ENCODE data around the gene DDX49. TPM values are rescaled to one million over a fixed set of nuclear protein-coding genes. Genes with fewer than 3 reads are reported as not detected.

The DDX49 gene, protein sequence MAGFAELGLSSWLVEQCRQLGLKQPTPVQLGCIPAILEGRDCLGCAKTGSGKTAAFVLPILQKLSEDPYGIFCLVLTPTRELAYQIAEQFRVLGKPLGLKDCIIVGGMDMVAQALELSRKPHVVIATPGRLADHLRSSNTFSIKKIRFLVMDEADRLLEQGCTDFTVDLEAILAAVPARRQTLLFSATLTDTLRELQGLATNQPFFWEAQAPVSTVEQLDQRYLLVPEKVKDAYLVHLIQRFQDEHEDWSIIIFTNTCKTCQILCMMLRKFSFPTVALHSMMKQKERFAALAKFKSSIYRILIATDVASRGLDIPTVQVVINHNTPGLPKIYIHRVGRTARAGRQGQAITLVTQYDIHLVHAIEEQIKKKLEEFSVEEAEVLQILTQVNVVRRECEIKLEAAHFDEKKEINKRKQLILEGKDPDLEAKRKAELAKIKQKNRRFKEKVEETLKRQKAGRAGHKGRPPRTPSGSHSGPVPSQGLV
- 10 to 100 TPM; 39.4 to 52.4 TPM for polyA plus RNA-seq

DNA sequence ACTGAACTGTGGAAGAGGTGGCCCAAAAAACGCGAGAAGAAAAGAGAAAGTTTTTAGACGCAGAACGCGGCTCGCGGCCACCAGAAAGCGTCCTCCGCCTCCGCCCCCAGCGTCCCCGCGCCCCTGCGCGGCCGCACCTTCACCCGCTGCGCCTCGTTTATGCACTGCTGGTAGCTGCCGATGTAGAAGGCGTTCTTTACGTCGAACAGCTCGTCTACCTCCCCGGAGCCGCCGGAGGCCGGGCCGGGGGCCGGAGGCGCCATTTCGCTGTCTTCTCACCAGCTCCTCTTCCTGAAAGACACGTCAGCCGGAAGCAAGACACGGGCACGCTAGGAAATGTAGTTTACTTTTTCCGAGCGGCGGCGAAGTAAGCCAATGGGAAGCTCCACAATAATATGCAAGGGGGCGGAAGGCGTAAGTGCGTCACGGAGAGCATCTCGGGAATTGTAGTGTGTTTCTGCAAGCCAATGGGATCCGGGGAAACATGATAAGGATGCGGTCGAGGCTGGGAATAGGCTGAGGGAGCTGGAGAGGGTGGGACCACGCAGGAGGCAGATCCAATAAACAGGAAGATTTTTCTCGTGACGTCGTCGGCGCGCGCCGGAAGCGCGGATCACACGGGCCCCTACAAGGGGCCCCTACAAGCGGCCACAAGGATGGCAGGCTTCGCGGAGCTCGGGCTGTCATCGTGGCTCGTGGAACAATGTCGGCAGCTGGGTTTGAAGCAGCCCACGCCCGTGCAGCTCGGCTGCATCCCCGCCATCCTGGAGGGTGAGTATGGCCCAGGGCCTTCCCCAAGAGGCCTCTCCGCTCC is at the start of gene DDX49, which contains the start of gene COPE:
Gene DDX49, plus strand, starts transcription at position 630 of the 814 bp plus-strand sequence. Its CDS starts 27 bp downstream, at position 657.
Gene COPE, minus strand, starts transcription at position 302 of the 814 bp plus-strand sequence. Its CDS starts 39 bp downstream, at position 263.
- no peaks in the 10 kb centered on the region for H3K27me3 ChIP-seq (ENCODE audit: control insufficient read depth in 1 of 2, insufficient read depth in 2 of 2, low read length in 2 of 2)
- peak within 1 kb of the TSS; percentile 90 to 98 for H3K27ac ChIP-seq (ENCODE audit: low read depth in 2 of 2, low read length in 1 of 2)
- H3K9me3 ChIP-seq (ENCODE audit: control insufficient read depth in 2 of 2, insufficient read depth in 1 of 2, low read depth in 1 of 2, low read length in 1 of 2) = no peaks in the 10 kb centered on the region
- 0 to 1% methylated on average over 72 of the region's 72 CpGs for WGBS, 2 donors
- H3K4me3 ChIP-seq (ENCODE audit: low read depth in 1 of 2, low read length in 2 of 2) = peak within 1 kb of the TSS; percentile 89 to 98
- H3K4me1 ChIP-seq (ENCODE audit: control insufficient read depth in 2 of 2, insufficient read depth in 2 of 2, low read length in 1 of 2) = peaks cover 4 to 10% of the 10 kb centered on the region in 2 donors
- H3K36me3 ChIP-seq (ENCODE audit: control insufficient read depth in 2 of 2, insufficient read depth in 2 of 2, low read length in 1 of 2) = peaks cover 0 to 33% of the 10 kb centered on the region in 2 donors

DNA sequence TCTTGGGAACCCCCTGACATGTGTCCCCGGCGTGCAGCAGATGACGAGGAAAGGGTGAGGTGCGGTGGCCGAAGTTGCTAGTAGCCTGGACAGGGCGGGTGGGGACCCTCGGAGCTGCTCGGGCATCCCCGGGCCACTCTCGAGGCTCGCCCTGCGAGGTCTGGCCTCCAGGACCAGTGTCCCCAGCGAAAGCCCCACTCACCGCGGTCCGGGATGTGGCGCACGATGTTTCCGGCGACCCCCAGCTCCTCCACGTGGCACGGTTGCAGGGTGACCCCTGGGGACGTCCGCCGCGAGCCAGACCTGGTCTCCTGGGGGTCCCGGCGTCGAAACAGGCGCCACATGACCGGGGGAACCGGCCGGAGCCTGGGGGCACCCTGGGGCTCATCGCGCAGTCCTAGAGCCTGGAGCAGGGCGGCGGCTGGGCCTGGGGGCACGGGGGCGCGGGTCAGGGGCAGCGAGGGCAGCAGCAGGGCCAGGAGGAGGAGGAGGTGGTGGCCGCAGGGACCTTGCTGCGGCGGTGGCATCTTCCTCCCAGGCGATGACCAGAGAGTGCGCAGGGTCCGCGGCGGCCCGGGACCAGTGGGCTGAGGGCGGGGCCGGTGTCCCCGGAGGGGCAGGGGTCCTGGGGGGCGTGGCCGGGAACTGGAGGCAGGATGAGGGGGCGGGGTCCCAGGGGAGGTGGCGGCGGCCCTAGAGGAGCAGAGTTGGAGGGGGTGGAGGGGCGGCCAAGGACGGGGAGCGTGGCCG is 49.6 kb upstream of the DDX49 start:
- Histone ChIP-seq H3K27me3 (ENCODE audit: control insufficient read depth in 1 of 2, insufficient read depth in 2 of 2, low read length in 2 of 2) (no peaks in the 10 kb centered on the region), H3K36me3 (ENCODE audit: control insufficient read depth in 2 of 2, insufficient read depth in 2 of 2, low read length in 1 of 2) (peaks cover 13 to 27% of the 10 kb centered on the region in 2 donors), H3K4me1 (ENCODE audit: control insufficient read depth in 2 of 2, insufficient read depth in 2 of 2, low read length in 1 of 2) (peaks cover 2 to 8% of the 10 kb centered on the region in 2 donors), H3K27ac (ENCODE audit: low read depth in 2 of 2, low read length in 1 of 2) (no peak overlapping the region), H3K4me3 (ENCODE audit: low read depth in 1 of 2, low read length in 2 of 2) (no peak overlapping the region), H3K9me3 (ENCODE audit: control insufficient read depth in 2 of 2, insufficient read depth in 1 of 2, low read depth in 1 of 2, low read length in 1 of 2) (no peaks in the 10 kb centered on the region)
- 27 to 29% methylated on average over 54 to 62 of the region's 62 CpGs for WGBS, 2 donors

GRCh38 chr19:18870531-18871172 is 48.9 kb upstream of the DDX49 start:
- Histone ChIP-seq H3K4me3 (ENCODE audit: low read depth in 1 of 2, low read length in 2 of 2) (no peak overlapping the region), H3K36me3 (ENCODE audit: control insufficient read depth in 2 of 2, insufficient read depth in 2 of 2, low read length in 1 of 2) (peaks cover 6 to 21% of the 10 kb centered on the region in 2 donors), H3K4me1 (ENCODE audit: control insufficient read depth in 2 of 2, insufficient read depth in 2 of 2, low read length in 1 of 2) (peaks cover 2 to 8% of the 10 kb centered on the region in 2 donors), H3K27ac (ENCODE audit: low read depth in 2 of 2, low read length in 1 of 2) (no peak overlapping the region), H3K27me3 (ENCODE audit: control insufficient read depth in 1 of 2, insufficient read depth in 2 of 2, low read length in 2 of 2) (no peaks in the 10 kb centered on the region), H3K9me3 (ENCODE audit: control insufficient read depth in 2 of 2, insufficient read depth in 1 of 2, low read depth in 1 of 2, low read length in 1 of 2) (no peaks in the 10 kb centered on the region)
- WGBS, 2 donors = 46 to 55% methylated on average over 12 to 25 of the region's 25 CpGs

GRCh38 chr19:18871543-18871942 is 48.0 kb upstream of the DDX49 start:
- Histone ChIP-seq H3K4me1 (ENCODE audit: control insufficient read depth in 2 of 2, insufficient read depth in 2 of 2, low read length in 1 of 2) (peaks cover 2 to 8% of the 10 kb centered on the region in 2 donors), H3K36me3 (ENCODE audit: control insufficient read depth in 2 of 2, insufficient read depth in 2 of 2, low read length in 1 of 2) (peaks cover 5 to 13% of the 10 kb centered on the region in 2 donors), H3K27ac (ENCODE audit: low read depth in 2 of 2, low read length in 1 of 2) (no peak overlapping the region), H3K27me3 (ENCODE audit: control insufficient read depth in 1 of 2, insufficient read depth in 2 of 2, low read length in 2 of 2) (no peaks in the 10 kb centered on the region), H3K9me3 (ENCODE audit: control insufficient read depth in 2 of 2, insufficient read depth in 1 of 2, low read depth in 1 of 2, low read length in 1 of 2) (no peaks in the 10 kb centered on the region), H3K4me3 (ENCODE audit: low read depth in 1 of 2, low read length in 2 of 2) (no peak overlapping the region)
- WGBS, 2 donors = 68 to 78% methylated on average over 7 of the region's 7 CpGs

DNA sequence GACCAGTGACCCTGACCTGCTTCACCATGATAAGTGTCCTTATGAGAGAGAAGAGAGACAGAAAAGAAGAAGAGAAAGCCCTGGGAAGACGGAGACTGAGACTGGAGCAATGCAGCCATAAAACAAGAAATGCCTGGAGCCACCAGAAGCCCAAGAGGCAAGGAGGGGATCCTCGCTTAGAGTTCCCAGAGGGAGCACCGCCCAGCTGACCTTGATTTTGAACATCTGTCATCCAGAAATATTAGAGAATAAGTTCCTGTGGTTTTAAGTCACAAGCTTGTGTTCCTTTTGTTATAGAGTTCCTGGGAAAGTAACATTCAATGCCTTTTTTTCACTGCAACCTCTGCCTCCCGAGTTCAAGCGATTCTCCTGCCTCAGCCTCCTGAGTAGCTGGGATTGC is 43.8 kb upstream of the DDX49 start:
- Histone ChIP-seq H3K4me3 (ENCODE audit: low read depth in 1 of 2, low read length in 2 of 2) (no peak overlapping the region), H3K36me3 (ENCODE audit: control insufficient read depth in 2 of 2, insufficient read depth in 2 of 2, low read length in 1 of 2) (no peaks in the 10 kb centered on the region), H3K27me3 (ENCODE audit: control insufficient read depth in 1 of 2, insufficient read depth in 2 of 2, low read length in 2 of 2) (no peaks in the 10 kb centered on the region), H3K27ac (ENCODE audit: low read depth in 2 of 2, low read length in 1 of 2) (no peak overlapping the region), H3K4me1 (ENCODE audit: control insufficient read depth in 2 of 2, insufficient read depth in 2 of 2, low read length in 1 of 2) (no peaks in the 10 kb centered on the region), H3K9me3 (ENCODE audit: control insufficient read depth in 2 of 2, insufficient read depth in 1 of 2, low read depth in 1 of 2, low read length in 1 of 2) (no peaks in the 10 kb centered on the region)
- 83 to 89% methylated on average over 5 of the region's 5 CpGs for WGBS, 2 donors

DNA sequence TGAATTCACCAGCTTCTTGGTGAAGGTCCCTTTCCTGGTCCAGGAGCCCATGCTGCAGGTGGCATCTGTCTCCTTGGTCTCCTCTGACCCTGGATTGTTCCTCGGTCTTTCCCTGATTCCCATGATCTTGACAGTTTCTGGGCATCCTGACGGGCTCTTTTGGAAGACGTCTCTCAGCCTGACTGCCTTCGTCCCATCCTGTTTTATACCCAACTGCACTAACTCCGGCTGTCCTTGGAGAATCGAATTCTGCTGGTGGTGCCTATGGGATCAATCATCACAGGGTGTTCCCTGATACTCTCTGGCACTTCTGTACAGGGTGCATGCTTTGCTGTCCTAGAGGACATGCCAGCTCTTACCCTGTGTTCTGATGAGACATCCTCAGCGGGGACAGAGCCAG is 42.6 kb upstream of the DDX49 start:
- no peaks in the 10 kb centered on the region for H3K4me1 ChIP-seq (ENCODE audit: control insufficient read depth in 2 of 2, insufficient read depth in 2 of 2, low read length in 1 of 2)
- H3K4me3 ChIP-seq (ENCODE audit: low read depth in 1 of 2, low read length in 2 of 2) = no peak overlapping the region
- no peaks in the 10 kb centered on the region for H3K27me3 ChIP-seq (ENCODE audit: control insufficient read depth in 1 of 2, insufficient read depth in 2 of 2, low read length in 2 of 2)
- H3K36me3 ChIP-seq (ENCODE audit: control insufficient read depth in 2 of 2, insufficient read depth in 2 of 2, low read length in 1 of 2) = no peaks in the 10 kb centered on the region
- WGBS, 2 donors = 96% methylated on average over 7 of the region's 7 CpGs
- no peak overlapping the region for H3K27ac ChIP-seq (ENCODE audit: low read depth in 2 of 2, low read length in 1 of 2)
- no peaks in the 10 kb centered on the region for H3K9me3 ChIP-seq (ENCODE audit: control insufficient read depth in 2 of 2, insufficient read depth in 1 of 2, low read depth in 1 of 2, low read length in 1 of 2)

- H3K36me3 ChIP-seq (ENCODE audit: control insufficient read depth in 2 of 2, insufficient read depth in 2 of 2, low read length in 1 of 2) = no peaks in the 10 kb centered on the region
- no peaks in the 10 kb centered on the region for H3K27me3 ChIP-seq (ENCODE audit: control insufficient read depth in 1 of 2, insufficient read depth in 2 of 2, low read length in 2 of 2)
- H3K4me1 ChIP-seq (ENCODE audit: control insufficient read depth in 2 of 2, insufficient read depth in 2 of 2, low read length in 1 of 2) = no peaks in the 10 kb centered on the region
- H3K4me3 ChIP-seq (ENCODE audit: low read depth in 1 of 2, low read length in 2 of 2) = no peak overlapping the region
- no peaks in the 10 kb centered on the region for H3K9me3 ChIP-seq (ENCODE audit: control insufficient read depth in 2 of 2, insufficient read depth in 1 of 2, low read depth in 1 of 2, low read length in 1 of 2)
- WGBS, 2 donors = 86 to 90% methylated on average over 25 of the region's 25 CpGs
- H3K27ac ChIP-seq (ENCODE audit: low read depth in 2 of 2, low read length in 1 of 2) = no peak overlapping the region
These were observed 41.3 kb upstream of the DDX49 start for GRCh38 chr19:18878058-18878797.

DNA sequence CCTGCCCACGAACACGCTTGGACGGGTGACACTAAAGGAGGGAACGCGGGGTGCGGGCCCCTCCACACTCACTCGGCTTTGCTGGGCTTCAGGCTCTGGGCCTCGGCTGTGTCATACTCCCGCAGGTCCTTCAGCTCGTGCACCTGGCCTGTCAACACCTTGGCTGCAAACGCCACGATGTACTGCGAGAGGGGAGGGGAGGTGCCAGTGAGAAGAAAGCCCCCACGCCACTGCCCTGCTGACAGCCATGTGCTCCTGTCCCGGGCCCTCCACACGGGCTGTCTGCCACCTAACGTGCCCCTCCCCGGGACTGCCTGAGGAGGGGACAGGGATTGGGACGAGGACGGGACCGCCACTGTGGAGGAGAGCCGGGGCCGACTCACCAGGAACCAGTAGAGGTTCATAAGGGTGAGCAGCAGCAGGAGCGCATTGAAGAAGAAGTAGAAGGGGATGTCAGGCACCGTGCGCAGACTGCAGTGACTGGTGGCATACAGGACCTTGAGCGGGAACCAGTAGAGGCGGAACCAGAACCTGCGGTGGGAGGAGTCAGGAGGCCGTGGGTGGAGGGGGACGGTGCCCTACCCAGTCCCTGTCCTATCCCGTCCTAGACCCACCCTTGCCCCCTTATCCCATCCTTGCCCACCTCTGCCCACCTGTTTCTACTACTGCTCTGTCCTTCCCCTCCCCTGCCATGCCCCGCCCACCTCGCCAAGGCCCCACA is 40.5 kb upstream of the DDX49 start:
- Histone ChIP-seq H3K4me3 (ENCODE audit: low read depth in 1 of 2, low read length in 2 of 2) (no peak overlapping the region), H3K27me3 (ENCODE audit: control insufficient read depth in 1 of 2, insufficient read depth in 2 of 2, low read length in 2 of 2) (no peaks in the 10 kb centered on the region), H3K9me3 (ENCODE audit: control insufficient read depth in 2 of 2, insufficient read depth in 1 of 2, low read depth in 1 of 2, low read length in 1 of 2) (no peaks in the 10 kb centered on the region), H3K27ac (ENCODE audit: low read depth in 2 of 2, low read length in 1 of 2) (no peak overlapping the region), H3K4me1 (ENCODE audit: control insufficient read depth in 2 of 2, insufficient read depth in 2 of 2, low read length in 1 of 2) (no peaks in the 10 kb centered on the region), H3K36me3 (ENCODE audit: control insufficient read depth in 2 of 2, insufficient read depth in 2 of 2, low read length in 1 of 2) (no peaks in the 10 kb centered on the region)
- 87 to 91% methylated on average over 33 to 34 of the region's 34 CpGs for WGBS, 2 donors
